Activated naive CD8-positive, alpha-beta T cell treated with anti-CD3 and anti-CD28 coated beads, Interleukin-2, amount 10 ng/mL, durations not matched to agents 7 days and 5 days (primary cell): ENCODE measurements around the gene ZBTB32. TPM values are rescaled to one million over a fixed set of nuclear protein-coding genes. Genes with fewer than 3 reads are reported as not detected.
"Not testable (repeated sequence)": the region's sequence is repeated elsewhere in the genome, so short reads cannot be mapped to it uniquely, and the experiment has no call there.

Source experiments
- ATAC-seq: fragments of 150-1000 bp; cut with Tn5 transposase; one replicate; pipeline ENCODE4 v1.10.0; 2021; ENCODE audit warnings: low read depth, moderate library complexity
- POLR2A ChIA-PET: fragments of 350-600 bp; sonication (Branson Sonifier 250); formaldehyde crosslinking; loops from one replicate; lab custom pipeline; 2021; ENCODE audit warnings: antibody characterized with exemption; lab: Charles Lee
- DNase-seq: peaks from one replicate; pipeline ENCODE4 v3.0.0; 2021
- H3K27ac Mint-ChIP-seq: one replicate; pipeline ENCODE4 v1.8.0; 2022; ENCODE audit warnings: mild to moderate bottlenecking, mixed read lengths
- H3K27me3 Mint-ChIP-seq: one replicate; pipeline ENCODE4 v1.8.0; 2022; ENCODE audit warnings: mild to moderate bottlenecking, moderate library complexity, mixed read lengths
- H3K36me3 Mint-ChIP-seq: one replicate; pipeline ENCODE4 v1.8.0; 2021; ENCODE audit warnings: mild to moderate bottlenecking, mixed read lengths
- H3K4me1 Mint-ChIP-seq: one replicate; pipeline ENCODE4 v1.8.0; 2021; ENCODE audit warnings: mixed read lengths
- H3K4me3 Mint-ChIP-seq: one replicate; pipeline ENCODE4 v1.8.0; 2022; ENCODE audit warnings: mild to moderate bottlenecking, moderate library complexity, mixed read lengths
- H3K9me3 Mint-ChIP-seq: one replicate; pipeline ENCODE4 v1.8.0; 2021; ENCODE audit warnings: mixed read lengths
- total RNA-seq, 2 experiments: library from RNA; stranded (reverse); gene quantifications; one replicate each; pipeline ENCODE4 v1.2.3, GENCODE V29; 2021

ZBTB32 gene
- total RNA-seq: 10 to 100 TPM; 24.5 to 33.6 TPM

- Mint-ChIP-seq H3K36me3 (peaks cover 6% of the 10 kb centered on the region), H3K4me3 (no peak within 1 kb of the TSS), H3K27ac (no peak within 1 kb of the TSS), H3K27me3 (no peaks in the 10 kb centered on the region), H3K4me1 (peaks cover 6% of the 10 kb centered on the region), H3K9me3 (no peaks in the 10 kb centered on the region)
- DNase-seq (no peak), ATAC-seq (no peak)
- POLR2A ChIA-PET: interaction anchor here (0.5 kb wide), 1 partner anchor 9 kb away, joined by 3 read pairs; no protein-coding TSS in a partner anchor
Observed at GRCh38 chr19:35704218-35704617, at the start of gene ZBTB32. ZBTB32 (plus strand) TSS chr19:35704558; CDS start chr19:35714627, 10,069 bp downstream.

- ATAC-seq, H3K27me3 Mint-ChIP-seq, H3K4me3 Mint-ChIP-seq, DNase-seq, H3K27ac Mint-ChIP-seq, H3K9me3 Mint-ChIP-seq, POLR2A ChIA-PET: not testable (repeated sequence)
- Mint-ChIP-seq H3K36me3 (peaks cover 30% of the 10 kb centered on the region), H3K4me1 (peaks cover 12% of the 10 kb centered on the region)
Observed at GRCh38 chr19:35654828-35655227, 49.5 kb upstream of the ZBTB32 start.

- no peak overlapping the region for H3K27ac Mint-ChIP-seq
- no peaks in the 10 kb centered on the region for H3K27me3 Mint-ChIP-seq
- H3K9me3 Mint-ChIP-seq: no peaks in the 10 kb centered on the region
- ATAC-seq (no peak), DNase-seq (no peak)
- H3K4me1 Mint-ChIP-seq: peaks cover 11% of the 10 kb centered on the region
- peaks cover 31% of the 10 kb centered on the region for H3K36me3 Mint-ChIP-seq
- POLR2A ChIA-PET: interaction anchor here (0.6 kb wide), 1 partner anchor 11 kb away, joined by 3 read pairs; no protein-coding TSS in a partner anchor
- H3K4me3 Mint-ChIP-seq: no peak overlapping the region
Observed at GRCh38 chr19:35655600-35655999, 48.8 kb upstream of the ZBTB32 start.

- H3K4me1 Mint-ChIP-seq: peaks cover 4% of the 10 kb centered on the region
- ATAC-seq (no peak), DNase-seq (no peak)
- H3K36me3 Mint-ChIP-seq: peaks cover 29% of the 10 kb centered on the region
- H3K9me3 Mint-ChIP-seq: no peaks in the 10 kb centered on the region
- no peak overlapping the region for H3K4me3 Mint-ChIP-seq
- no peak overlapping the region for H3K27ac Mint-ChIP-seq
- H3K27me3 Mint-ChIP-seq: no peaks in the 10 kb centered on the region
- POLR2A ChIA-PET: no interaction called here
Observed at GRCh38 chr19:35656700-35657099, 47.7 kb upstream of the ZBTB32 start.

GRCh38 chr19:35657904-35658700 is 46.3 kb upstream of the ZBTB32 start:
- peaks cover 3% of the 10 kb centered on the region for H3K4me1 Mint-ChIP-seq
- H3K27ac Mint-ChIP-seq: no peak overlapping the region
- H3K36me3 Mint-ChIP-seq: peaks cover 27% of the 10 kb centered on the region
- POLR2A ChIA-PET: interaction anchor here (0.6 kb wide), 1 partner anchor 48 kb away, joined by 3 read pairs; no protein-coding TSS in a partner anchor
- ATAC-seq (no peak), DNase-seq (no peak)
- H3K27me3 Mint-ChIP-seq: no peaks in the 10 kb centered on the region
- H3K9me3 Mint-ChIP-seq: no peaks in the 10 kb centered on the region
- no peak overlapping the region for H3K4me3 Mint-ChIP-seq

- ATAC-seq (no peak), DNase-seq (no peak)
- Mint-ChIP-seq H3K27ac (no peak overlapping the region), H3K4me1 (peaks cover 3% of the 10 kb centered on the region), H3K27me3 (no peaks in the 10 kb centered on the region), H3K4me3 (no peak overlapping the region), H3K9me3 (no peaks in the 10 kb centered on the region), H3K36me3 (peaks cover 15% of the 10 kb centered on the region)
- POLR2A ChIA-PET: interaction anchor here (1.1 kb wide), 1 partner anchor 14 kb away, joined by 3 read pairs; the partner anchor contains the start of gene COX6B1
Observed at GRCh38 chr19:35661995-35662340, 42.4 kb upstream of the ZBTB32 start.

- Mint-ChIP-seq H3K27ac (no peak overlapping the region), H3K4me3 (no peak overlapping the region), H3K4me1 (no peaks in the 10 kb centered on the region), H3K36me3 (peaks cover 5% of the 10 kb centered on the region), H3K9me3 (no peaks in the 10 kb centered on the region), H3K27me3 (no peaks in the 10 kb centered on the region)
- DNase-seq (no peak), ATAC-seq (no peak)
- POLR2A ChIA-PET: interaction anchor here (1.3 kb wide), 1 partner anchor 16 kb away, joined by 3 read pairs; the partner anchor contains the start of gene COX6B1
Observed at GRCh38 chr19:35663981-35664380, 40.4 kb upstream of the ZBTB32 start.

- ATAC-seq: no peak
- no peak overlapping the region for H3K4me3 Mint-ChIP-seq
- POLR2A ChIA-PET: no interaction called here
- H3K36me3 Mint-ChIP-seq: no peaks in the 10 kb centered on the region
- no peaks in the 10 kb centered on the region for H3K4me1 Mint-ChIP-seq
- H3K27ac Mint-ChIP-seq: no peak overlapping the region
- no peak for DNase-seq
- peaks cover 10% of the 10 kb centered on the region for H3K27me3 Mint-ChIP-seq
- H3K9me3 Mint-ChIP-seq: no peaks in the 10 kb centered on the region
Observed at GRCh38 chr19:35665157-35665556, 39.2 kb upstream of the ZBTB32 start.

GRCh38 chr19:35665604-35666003 is 38.8 kb upstream of the ZBTB32 start:
- Mint-ChIP-seq H3K9me3 (no peaks in the 10 kb centered on the region), H3K27ac (no peak overlapping the region), H3K4me3 (no peak overlapping the region), H3K4me1 (no peaks in the 10 kb centered on the region), H3K27me3 (peaks cover 10% of the 10 kb centered on the region), H3K36me3 (no peaks in the 10 kb centered on the region)
- DNase-seq: no peak
- POLR2A ChIA-PET: no interaction called here
- ATAC-seq: no peak

- Mint-ChIP-seq H3K27me3 (peaks cover 13% of the 10 kb centered on the region), H3K9me3 (no peaks in the 10 kb centered on the region), H3K27ac (no peak within 1 kb of the TSS), H3K4me3 (no peak within 1 kb of the TSS), H3K4me1 (no peaks in the 10 kb centered on the region), H3K36me3 (no peaks in the 10 kb centered on the region)
- POLR2A ChIA-PET: no interaction called here
- DNase-seq: no peak
- no peak for ATAC-seq
Observed at GRCh38 chr19:35666251-35666913, 38.0 kb upstream of the ZBTB32 start, which contains the start of gene UPK1A. UPK1A (plus strand) TSS chr19:35666517; CDS start chr19:35666813, 296 bp downstream.

GRCh38 chr19:35669566-35669965 is 34.8 kb upstream of the ZBTB32 start:
- DNase-seq (no peak), ATAC-seq (no peak)
- Mint-ChIP-seq H3K4me3 (no peak overlapping the region), H3K4me1 (peaks cover 10% of the 10 kb centered on the region), H3K36me3 (no peaks in the 10 kb centered on the region), H3K27me3 (peaks cover 30% of the 10 kb centered on the region), H3K9me3 (no peaks in the 10 kb centered on the region), H3K27ac (no peak overlapping the region)
- POLR2A ChIA-PET: interaction anchor here (0.7 kb wide), 1 partner anchor 40 kb away, joined by 3 read pairs; no protein-coding TSS in a partner anchor

GRCh38 chr19:35669974-35670373 is 34.4 kb upstream of the ZBTB32 start:
- peaks cover 33% of the 10 kb centered on the region for H3K27me3 Mint-ChIP-seq
- ATAC-seq: no peak
- no peak for DNase-seq
- H3K36me3 Mint-ChIP-seq: no peaks in the 10 kb centered on the region
- H3K4me1 Mint-ChIP-seq: peaks cover 10% of the 10 kb centered on the region
- H3K4me3 Mint-ChIP-seq: no peak overlapping the region
- no peaks in the 10 kb centered on the region for H3K9me3 Mint-ChIP-seq
- POLR2A ChIA-PET: no interaction called here
- H3K27ac Mint-ChIP-seq: no peak overlapping the region

GRCh38 chr19:35670686-35671085 is 33.7 kb upstream of the ZBTB32 start:
- H3K9me3 Mint-ChIP-seq: no peaks in the 10 kb centered on the region
- H3K36me3 Mint-ChIP-seq: no peaks in the 10 kb centered on the region
- no peak for DNase-seq
- peaks cover 10% of the 10 kb centered on the region for H3K4me1 Mint-ChIP-seq
- H3K27me3 Mint-ChIP-seq: peaks cover 36% of the 10 kb centered on the region
- POLR2A ChIA-PET: no interaction called here
- H3K27ac Mint-ChIP-seq: no peak overlapping the region
- ATAC-seq: no peak
- H3K4me3 Mint-ChIP-seq: no peak overlapping the region
